ENCODE measurements around the gene ALAS1.
A peak's percentile ranks its signal among the peaks of the same experiment; 100 is the strongest.

GRCh38 chr3:52220380-52221026 lies 22.5 kb downstream of the ALAS1 start:
- TF ChIP-seq, protein P1, sequence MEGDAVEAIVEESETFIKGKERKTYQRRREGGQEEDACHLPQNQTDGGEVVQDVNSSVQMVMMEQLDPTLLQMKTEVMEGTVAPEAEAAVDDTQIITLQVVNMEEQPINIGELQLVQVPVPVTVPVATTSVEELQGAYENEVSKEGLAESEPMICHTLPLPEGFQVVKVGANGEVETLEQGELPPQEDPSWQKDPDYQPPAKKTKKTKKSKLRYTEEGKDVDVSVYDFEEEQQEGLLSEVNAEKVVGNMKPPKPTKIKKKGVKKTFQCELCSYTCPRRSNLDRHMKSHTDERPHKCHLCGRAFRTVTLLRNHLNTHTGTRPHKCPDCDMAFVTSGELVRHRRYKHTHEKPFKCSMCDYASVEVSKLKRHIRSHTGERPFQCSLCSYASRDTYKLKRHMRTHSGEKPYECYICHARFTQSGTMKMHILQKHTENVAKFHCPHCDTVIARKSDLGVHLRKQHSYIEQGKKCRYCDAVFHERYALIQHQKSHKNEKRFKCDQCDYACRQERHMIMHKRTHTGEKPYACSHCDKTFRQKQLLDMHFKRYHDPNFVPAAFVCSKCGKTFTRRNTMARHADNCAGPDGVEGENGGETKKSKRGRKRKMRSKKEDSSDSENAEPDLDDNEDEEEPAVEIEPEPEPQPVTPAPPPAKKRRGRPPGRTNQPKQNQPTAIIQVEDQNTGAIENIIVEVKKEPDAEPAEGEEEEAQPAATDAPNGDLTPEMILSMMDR (IDR thresholded peaks at IDR 0.05): peak; percentile 81 to 95 (median 85)
- TF ChIP-seq POLR2AphosphoS5 (IDR thresholded peaks at IDR 0.05): peak in 1 of 2 donors; percentile 53
- TF ChIP-seq POLR2A (IDR thresholded peaks at IDR 0.05; ENCODE audit: low read depth): no peak
- no peak for TF ChIP-seq EP300 (IDR thresholded peaks at IDR 0.05)

Measured in esophagus muscularis mucosa (tissue), 4 donors.